Thyroid gland (tissue), 4 donors: ENCODE results near the gene HRH1. TPM values are rescaled to one million over a fixed set of nuclear protein-coding genes. Genes with fewer than 3 reads are reported as not detected.
"Not testable (repeated sequence)": the region's sequence is repeated elsewhere in the genome, so short reads cannot be mapped to it uniquely, and the experiment has no call there.

Experiments used
- DNase-seq, 2 donors: peaks; one replicate each; pipeline ENCODE4 v3.0.0-alpha.2; 2019
- H3K27ac ChIP-seq, 3 donors: fragments of 200-600 bp; sonication (generic); 1 replicate in 2 of 3; 2 replicates in 1 of 3; pipeline ENCODE4 v1.5.1; 2016 to 2019; ENCODE audit warnings: mild to moderate bottlenecking in 1 of 3, moderate library complexity in 1 of 3
- H3K27me3 ChIP-seq: fragments of 200-600 bp; sonication (generic); one replicate; pipeline ENCODE4 v1.5.1; 2019
- H3K36me3 ChIP-seq, 2 donors: fragments of 200-600 bp; sonication (generic); one replicate each; pipeline ENCODE4 v1.5.1; 2016 to 2019
- H3K4me1 ChIP-seq, 2 donors: fragments of 200-600 bp; sonication (generic); one replicate each; pipeline ENCODE4 v1.5.1; 2017 to 2019
- H3K4me3 ChIP-seq, 3 donors: fragments of 200-600 bp; sonication (generic); replicated peaks in 1 of 3; 1 replicate in 2 of 3; 2 replicates in 1 of 3; pipeline ENCODE4 v1.5.1; 2016; ENCODE audit warnings: mild to moderate bottlenecking in 1 of 3
- H3K9me3 ChIP-seq: fragments of 200-600 bp; sonication (generic); one replicate; pipeline ENCODE4 v1.5.1; 2017
- CTCF ChIP-seq, 6 experiments: fragments of 200-600 bp in 3 of 6; fragments of 450-650 bp in 3 of 6; sonication (generic) in 3 of 6; IDR thresholded peaks; one replicate each; pipeline ENCODE4 v1.5.1; 2016 to 2019; ENCODE audit warnings: antibody characterized with exemption in 6 of 6, mild to moderate bottlenecking in 2 of 6, inconsistent platforms in 1 of 6, moderate library complexity in 1 of 6
- POLR2A ChIP-seq, 2 donors: fragments of 450-650 bp; IDR thresholded peaks; one replicate each; pipeline ENCODE4 v1.6.1; 2017; ENCODE audit warnings: antibody characterized with exemption in 2 of 2, mild to moderate bottlenecking in 2 of 2, moderate library complexity in 1 of 2
- WGBS, 2 donors: methylation state at CpG; one replicate each; pipeline ENCODE4 v1.1.5; 2017; 5-methylcytosine and 5-hydroxymethylcytosine counted together
- intact Hi-C: fragments of 100-400 bp; cut with DNase I; formaldehyde crosslinking; loops from one replicate; pipeline ENCODE4 v1.15.1; 2023
- total RNA-seq, 4 donors: library from RNA; depleted of rRNA; stranded (reverse); fragments of >200 nt; gene quantifications; one replicate each; pipeline ENCODE4 v1.2.3, GENCODE V29; 2016

Gene HRH1
- total RNA-seq, 4 donors from 2014 or later: 1.9 to 2.6 (median 2.4) TPM; not detected in 1

- TF ChIP-seq CTCF (IDR thresholded peaks at IDR 0.05) (no peak), POLR2A (IDR thresholded peaks at IDR 0.05) (no peak)
- H3K4me1 ChIP-seq: peaks cover 14 to 41% of the 10 kb centered on the region in 2 donors
- no peaks in the 10 kb centered on the region for H3K9me3 ChIP-seq
- H3K27me3 ChIP-seq: no peaks in the 10 kb centered on the region
- intact Hi-C loops: no loop called here
- H3K36me3 ChIP-seq: no peaks in the 10 kb centered on the region
- H3K27ac ChIP-seq: no peak overlapping the region
- peak; percentile 31 to 41 for DNase-seq
- 62 to 68% methylated on average over 10 of the region's 10 CpGs for WGBS, 2 donors
- H3K4me3 ChIP-seq: no peak overlapping the region
These were observed 50.5 kb downstream of the HRH1 start for GRCh38 chr3:11204697-11205348.

DNA sequence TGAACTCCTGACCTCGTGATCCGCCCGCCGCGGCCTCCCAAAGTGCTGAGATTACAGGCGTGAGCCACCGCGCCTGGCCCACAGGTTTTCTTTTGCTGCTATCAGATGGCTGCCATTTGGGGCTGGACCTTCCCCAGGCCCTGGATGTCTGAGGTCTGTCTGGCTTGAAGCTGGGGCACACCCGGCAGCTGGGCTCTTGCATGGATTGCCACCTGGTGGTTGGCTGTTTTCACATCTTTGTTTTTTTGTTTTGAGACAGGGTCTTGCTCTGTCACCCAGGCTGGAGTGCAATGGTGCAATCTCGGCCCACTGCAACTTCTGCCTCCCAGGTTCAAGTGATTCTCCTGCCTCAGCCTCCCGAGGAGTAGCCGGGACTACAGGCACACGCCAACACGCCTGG, 51.6 kb downstream of the HRH1 start:
- H3K4me3 ChIP-seq, H3K27me3 ChIP-seq, intact Hi-C loops, H3K9me3 ChIP-seq, H3K36me3 ChIP-seq, DNase-seq: not testable (repeated sequence)
- 80 to 83% methylated on average over 14 of the region's 14 CpGs for WGBS, 2 donors
- H3K27ac ChIP-seq: peak overlapping the region in 2 of 3 donors; percentile 67 to 74
- peaks cover 14 to 39% of the 10 kb centered on the region in 2 donors for H3K4me1 ChIP-seq

DNA sequence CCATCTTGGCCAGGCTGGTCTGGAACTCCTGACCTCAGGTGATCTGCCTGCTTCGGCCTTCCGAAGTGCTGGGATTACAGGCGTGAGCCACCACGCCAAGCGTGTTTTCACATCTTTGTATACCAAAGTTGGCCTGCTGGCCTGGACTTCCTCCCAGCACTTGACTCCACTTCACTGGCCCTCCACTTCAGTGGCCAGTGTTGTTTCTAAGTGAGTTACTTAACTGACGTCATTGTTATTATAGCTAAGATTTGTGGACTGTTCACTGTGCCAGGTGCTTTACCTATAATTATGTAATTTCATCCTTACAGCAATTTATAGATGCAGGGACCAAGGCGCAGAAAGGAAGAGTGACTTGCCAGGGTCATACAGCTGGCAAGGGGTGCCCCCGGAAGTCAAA, 52.0 kb downstream of the HRH1 start:
- Histone ChIP-seq H3K4me1 (peaks cover 14 to 41% of the 10 kb centered on the region in 2 donors), H3K4me3 (no peak overlapping the region), H3K27me3 (no peaks in the 10 kb centered on the region), H3K36me3 (no peaks in the 10 kb centered on the region), H3K9me3 (no peaks in the 10 kb centered on the region), H3K27ac (peak overlapping the region in 2 of 3 donors; percentile 67 to 74)
- intact Hi-C loops: no loop called here
- TF ChIP-seq CTCF (IDR thresholded peaks at IDR 0.05): no peak
- no peak for TF ChIP-seq POLR2A (IDR thresholded peaks at IDR 0.05)
- WGBS, 2 donors: 42 to 68% methylated on average over 8 of the region's 8 CpGs
- DNase-seq: peak; percentile 90

GRCh38 chr3:11206953-11207352, 52.7 kb downstream of the HRH1 start:
- 79 to 83% methylated on average over 8 of the region's 8 CpGs for WGBS, 2 donors
- Histone ChIP-seq H3K4me3 (no peak overlapping the region), H3K4me1 (peaks cover 14 to 43% of the 10 kb centered on the region in 2 donors), H3K27ac (peak overlapping the region; percentile 14 to 74 (median 67)), H3K27me3 (no peaks in the 10 kb centered on the region), H3K9me3 (no peaks in the 10 kb centered on the region), H3K36me3 (no peaks in the 10 kb centered on the region)
- TF ChIP-seq POLR2A (IDR thresholded peaks at IDR 0.05): no peak
- TF ChIP-seq CTCF (IDR thresholded peaks at IDR 0.05): no peak
- intact Hi-C loops: no loop called here
- peak in 1 of 2 donors; percentile 6 for DNase-seq

DNA sequence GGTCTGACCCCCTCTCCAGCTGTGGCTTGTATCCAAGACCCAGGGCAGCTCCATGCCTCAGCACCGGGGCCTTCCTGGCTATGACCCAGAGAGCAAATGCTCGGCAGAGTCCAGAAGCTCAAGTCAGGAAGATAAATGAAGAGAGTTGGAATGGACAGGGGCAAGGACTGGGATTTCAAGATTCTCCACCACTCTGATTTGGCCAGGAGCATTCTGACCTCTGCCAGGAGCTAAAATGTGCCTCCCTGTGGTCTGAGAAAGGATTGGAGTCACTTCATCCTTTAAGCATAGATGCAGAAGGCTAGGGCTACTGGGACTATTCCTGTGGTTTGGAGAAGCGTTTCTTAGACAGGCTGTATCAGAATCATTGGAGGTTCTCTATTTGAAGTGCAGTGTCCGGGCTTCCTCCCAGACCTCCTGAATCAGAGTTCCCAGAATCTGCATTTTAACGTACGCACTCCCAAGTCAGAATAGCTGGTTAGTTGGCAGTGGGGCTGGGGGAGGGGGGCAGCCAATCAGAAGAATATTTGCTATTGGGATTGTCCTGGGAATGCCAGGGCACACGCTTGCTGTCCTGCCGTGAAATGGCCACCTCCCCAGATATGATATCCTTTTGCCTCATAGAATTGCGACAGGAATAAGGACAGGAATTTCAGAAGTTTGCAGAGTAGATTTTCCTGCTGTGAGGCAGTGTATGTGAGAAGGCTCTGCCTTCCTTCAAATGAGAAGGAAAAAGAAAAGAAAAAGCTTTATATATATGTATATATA, 57.4 kb downstream of the HRH1 start:
- peaks cover 7 to 22% of the 10 kb centered on the region in 2 donors for H3K4me1 ChIP-seq
- WGBS, 2 donors: 60 to 74% methylated on average over 9 of the region's 9 CpGs
- H3K27me3 ChIP-seq: no peaks in the 10 kb centered on the region
- peak overlapping the region in 1 of 3 donors; percentile 53 for H3K27ac ChIP-seq
- peak; percentile 43 to 67 for DNase-seq
- no peaks in the 10 kb centered on the region for H3K36me3 ChIP-seq
- H3K4me3 ChIP-seq: no peak overlapping the region
- TF ChIP-seq CTCF (IDR thresholded peaks at IDR 0.05) (no peak), POLR2A (IDR thresholded peaks at IDR 0.05) (no peak)
- no peaks in the 10 kb centered on the region for H3K9me3 ChIP-seq
- intact Hi-C loops: no loop called here
